HEK293 (cell line): ENCODE results near the gene KIRREL3.

Experiments used
- CTCF ChIA-PET: fragments of 350-600 bp; formaldehyde crosslinking; extraction: SDS; loops from one replicate; lab custom pipeline; 2021; ENCODE audit warnings: antibody characterized with exemption; lab: Yijun Ruan, JAX
- POLR2A ChIA-PET: fragments of 300-600 bp; formaldehyde crosslinking; extraction: SDS; loops from one replicate; lab custom pipeline; 2020; ENCODE audit warnings: antibody characterized with exemption, inconsistent platforms; lab: Yijun Ruan, JAX
- H3K27ac ChIP-seq: fragments of 200-500 bp; sonication (Bioruptor generic); 2 replicates; pipeline ENCODE4 v1.5.1; 2014; ENCODE audit warnings: low read depth, low read length, control low read depth, inconsistent platforms; ENCODE audit errors: extremely low read depth
- H3K36me3 ChIP-seq, 2 experiments: fragments of 200-500 bp in 1 of 2; sonication (Bioruptor generic) in 1 of 2; 1 replicate in 1 of 2; 2 replicates in 1 of 2; pipeline ENCODE4 v1.5.1; 2014 to 2017; ENCODE audit warnings: inconsistent platforms in 2 of 2, low read length in 2 of 2; ENCODE audit not compliant: control insufficient read depth in 2 of 2, insufficient read depth in 1 of 2
- H3K4me1 ChIP-seq: fragments of 200-500 bp; sonication (Bioruptor generic); 2 replicates; pipeline ENCODE4 v1.5.1; 2014; ENCODE audit warnings: mild to moderate bottlenecking, low read length, inconsistent platforms; ENCODE audit not compliant: control insufficient read depth, insufficient read depth
- H3K4me3 ChIP-seq: 2 replicates; pipeline ENCODE4 v1.5.1; 2011; ENCODE audit warnings: low read depth, mild to moderate bottlenecking, control low read depth, low read length, moderate library complexity
- H3K9me3 ChIP-seq: fragments of 200-500 bp; sonication (Bioruptor generic); 2 replicates; pipeline ENCODE4 v1.5.1; 2014; ENCODE audit warnings: low read depth, low read length, inconsistent platforms; ENCODE audit not compliant: control insufficient read depth, insufficient read depth
- IKZF3 ChIP-seq: fragments of 450-650 bp; IDR thresholded peaks from 2 replicates; pipeline ENCODE4 v1.5.0; 2018; ENCODE audit warnings: missing biosample characterization, mild to moderate bottlenecking, missing genetic modification characterization, moderate library complexity
- KLF7 ChIP-seq: fragments of 450-650 bp; formaldehyde crosslinking; IDR thresholded peaks from 2 replicates; pipeline ENCODE4 v1.5.1; 2016; ENCODE audit warnings: missing biosample characterization, missing genetic modification characterization, borderline replicate concordance
- OVOL3 ChIP-seq: fragments of 450-650 bp; formaldehyde crosslinking; IDR thresholded peaks from 2 replicates; pipeline ENCODE4 v1.5.1; 2016; ENCODE audit warnings: missing biosample characterization, missing genetic modification characterization
- PATZ1 ChIP-seq: fragments of 450-650 bp; formaldehyde crosslinking; IDR thresholded peaks from 2 replicates; pipeline ENCODE4 v1.5.1; 2016; ENCODE audit warnings: missing biosample characterization, missing genetic modification characterization
- REST ChIP-seq: fragments of 450-650 bp; formaldehyde crosslinking; IDR thresholded peaks from 2 replicates; pipeline ENCODE4 v1.5.1; 2016; ENCODE audit warnings: missing biosample characterization, missing genetic modification characterization
- SALL2 ChIP-seq: fragments of 450-650 bp; formaldehyde crosslinking; IDR thresholded peaks from 2 replicates; pipeline ENCODE4 v1.5.0; 2017; ENCODE audit warnings: missing biosample characterization, mild to moderate bottlenecking, missing genetic modification characterization, borderline replicate concordance
- ZNF132 ChIP-seq: fragments of 450-650 bp; formaldehyde crosslinking; IDR thresholded peaks from 2 replicates; pipeline ENCODE4 v1.5.1; 2017; ENCODE audit warnings: missing biosample characterization, missing genetic modification characterization, borderline replicate concordance
- ZNF174 ChIP-seq: fragments of 450-650 bp; formaldehyde crosslinking; IDR thresholded peaks from 2 replicates; pipeline ENCODE4 v1.5.0; 2017; ENCODE audit warnings: missing biosample characterization, mild to moderate bottlenecking, missing genetic modification characterization
- ZNF23 ChIP-seq: fragments of 450-650 bp; formaldehyde crosslinking; IDR thresholded peaks from 2 replicates; pipeline ENCODE4 v1.5.1; 2016; ENCODE audit warnings: missing biosample characterization, missing genetic modification characterization, borderline replicate concordance
- ZNF274 ChIP-seq, 2 experiments: fragments of 200-500 bp in 1 of 2; fragments of 450-650 bp in 1 of 2; sonication (Bioruptor generic) in 1 of 2; formaldehyde crosslinking in 1 of 2; IDR thresholded peaks; 2 replicates each; pipeline versions ENCODE4 v1.5.1 to v1.6.1; 2014 to 2016; ENCODE audit warnings: borderline replicate concordance in 1 of 2, inconsistent platforms in 1 of 2, low read length in 1 of 2, missing biosample characterization in 1 of 2, missing genetic modification characterization in 1 of 2
- ZNF404 ChIP-seq: fragments of 450-650 bp; formaldehyde crosslinking; IDR thresholded peaks from 2 replicates; pipeline ENCODE4 v1.5.1; 2017; ENCODE audit warnings: missing biosample characterization, missing genetic modification characterization
- ZNF501 ChIP-seq: fragments of 450-650 bp; formaldehyde crosslinking; IDR thresholded peaks from 2 replicates; pipeline ENCODE4 v1.5.1; 2016; ENCODE audit warnings: missing biosample characterization, missing genetic modification characterization
- ZNF518A ChIP-seq: fragments of 450-650 bp; formaldehyde crosslinking; conservative IDR thresholded peaks from 2 replicates; pipeline ENCODE4 v1.5.1; 2016; ENCODE audit warnings: low read depth, missing biosample characterization, missing genetic modification characterization
- ZNF561 ChIP-seq: fragments of 450-650 bp; IDR thresholded peaks from 2 replicates; pipeline ENCODE4 v1.5.1; 2018; ENCODE audit warnings: missing biosample characterization, missing genetic modification characterization, borderline replicate concordance
- ZNF571 ChIP-seq: fragments of 450-650 bp; formaldehyde crosslinking; IDR thresholded peaks from 2 replicates; pipeline ENCODE4 v1.5.0; 2017; ENCODE audit warnings: missing biosample characterization, missing genetic modification characterization
- ZNF621 ChIP-seq: fragments of 450-650 bp; formaldehyde crosslinking; IDR thresholded peaks from 2 replicates; pipeline ENCODE4 v1.5.1; 2017; ENCODE audit warnings: missing biosample characterization, missing genetic modification characterization
- ZNF624 ChIP-seq: fragments of 450-650 bp; formaldehyde crosslinking; IDR thresholded peaks from 2 replicates; pipeline ENCODE4 v1.5.1; 2017; ENCODE audit warnings: missing biosample characterization, missing genetic modification characterization
- ZNF626 ChIP-seq: fragments of 450-650 bp; sonication (Bioruptor Pico); formaldehyde crosslinking; IDR thresholded peaks from 2 replicates; pipeline ENCODE4 v1.5.1; 2018; ENCODE audit warnings: missing biosample characterization, missing genetic modification characterization, inconsistent platforms
- ZNF768 ChIP-seq: fragments of 450-650 bp; formaldehyde crosslinking; IDR thresholded peaks from 2 replicates; pipeline ENCODE4 v1.5.1; 2018; ENCODE audit warnings: missing biosample characterization, mild to moderate bottlenecking, missing genetic modification characterization
- ZSCAN23 ChIP-seq: fragments of 450-650 bp; formaldehyde crosslinking; IDR thresholded peaks from 2 replicates; pipeline ENCODE4 v1.5.1; 2016; ENCODE audit warnings: missing biosample characterization, missing genetic modification characterization
- TF ChIP-seq, protein P1 (sequence below): fragments of 450-650 bp; formaldehyde crosslinking; IDR thresholded peaks from 2 replicates; pipeline ENCODE4 v1.5.1; 2016; ENCODE audit warnings: missing biosample characterization, missing genetic modification characterization

KIRREL3 gene

GRCh38 chr11:126634963-126635362 is 365.6 kb downstream of the KIRREL3 start:
- H3K4me3 ChIP-seq: no peak overlapping the region
- 0 out of 2 replicates have a peak, but pooled peaks have one; percentile 21 for TF ChIP-seq REST (tag by site-specific recombination)
- TF ChIP-seq ZNF404 (tag by site-specific recombination): no peak
- TF ChIP-seq, all 188 proteins: peak for 1
- Histone ChIP-seq H3K9me3 (no peaks in the 10 kb centered on the region), H3K27ac (no peak overlapping the region), H3K36me3 (no peaks in the 10 kb centered on the region), H3K4me1 (no peaks in the 10 kb centered on the region)
- POLR2A ChIA-PET: no interaction called here
- CTCF ChIA-PET: interaction anchor here (0.6 kb wide), 1 partner anchor 1813 kb away, joined by 3 read pairs; no protein-coding TSS in a partner anchor

GRCh38 chr11:126633330-126633729 is 367.2 kb downstream of the KIRREL3 start:
- H3K4me3 ChIP-seq: no peak overlapping the region
- ChIA-PET POLR2A (no interaction called here), CTCF (no interaction called here)
- H3K27ac ChIP-seq: no peak overlapping the region
- no peaks in the 10 kb centered on the region for H3K36me3 ChIP-seq
- no peaks in the 10 kb centered on the region for H3K9me3 ChIP-seq
- TF ChIP-seq ZNF571 (tag by site-specific recombination): no peak
- no peak for TF ChIP-seq KLF7 (tag by site-specific recombination)
- TF ChIP-seq PATZ1 (tag by site-specific recombination): no peak
- no peak for TF ChIP-seq ZNF274 (IDR thresholded peaks at IDR 0.05; ENCODE audit: low read length)
- no peak for TF ChIP-seq ZNF274 (tag by site-specific recombination; IDR thresholded peaks at IDR 0.05; ENCODE audit: borderline replicate concordance)
- no peak for TF ChIP-seq ZSCAN23 (tag by site-specific recombination)
- TF ChIP-seq OVOL3 (tag by site-specific recombination): no peak
- TF ChIP-seq ZNF174: no peak
- TF ChIP-seq ZNF624 (tag by site-specific recombination): no peak
- no peak for TF ChIP-seq ZNF518A (tag by site-specific recombination)
- no peak for TF ChIP-seq ZNF768
- no peak for TF ChIP-seq ZNF23 (tag by site-specific recombination)
- TF ChIP-seq ZNF132 (tag by site-specific recombination): no peak
- TF ChIP-seq, protein P1, sequence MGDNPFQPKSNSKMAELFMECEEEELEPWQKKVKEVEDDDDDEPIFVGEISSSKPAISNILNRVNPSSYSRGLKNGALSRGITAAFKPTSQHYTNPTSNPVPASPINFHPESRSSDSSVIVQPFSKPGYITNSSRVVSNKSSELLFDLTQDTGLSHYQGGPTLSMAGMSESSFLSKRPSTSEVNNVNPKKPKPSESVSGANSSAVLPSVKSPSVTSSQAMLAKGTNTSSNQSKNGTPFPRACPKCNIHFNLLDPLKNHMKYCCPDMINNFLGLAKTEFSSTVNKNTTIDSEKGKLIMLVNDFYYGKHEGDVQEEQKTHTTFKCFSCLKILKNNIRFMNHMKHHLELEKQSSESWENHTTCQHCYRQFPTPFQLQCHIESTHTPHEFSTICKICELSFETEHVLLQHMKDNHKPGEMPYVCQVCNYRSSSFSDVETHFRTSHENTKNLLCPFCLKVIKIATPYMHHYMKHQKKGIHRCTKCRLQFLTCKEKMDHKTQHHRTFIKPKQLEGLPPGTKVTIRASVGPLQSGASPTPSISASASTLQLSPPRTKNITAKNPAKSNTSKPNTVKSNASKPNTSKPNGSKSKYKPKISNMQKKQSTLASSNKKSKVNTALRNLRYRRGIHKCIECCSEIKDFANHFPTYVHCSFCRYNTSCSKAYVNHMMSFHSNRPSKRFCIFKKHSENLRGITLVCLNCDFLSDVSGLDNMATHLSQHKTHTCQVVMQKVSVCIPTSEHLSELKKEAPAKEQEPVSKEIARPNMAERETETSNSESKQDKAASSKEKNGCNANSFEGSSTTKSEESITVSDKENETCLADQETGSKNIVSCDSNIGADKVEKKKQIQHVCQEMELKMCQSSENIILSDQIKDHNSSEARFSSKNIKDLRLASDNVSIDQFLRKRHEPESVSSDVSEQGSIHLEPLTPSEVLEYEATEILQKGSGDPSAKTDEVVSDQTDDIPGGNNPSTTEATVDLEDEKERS (tag by site-specific recombination): no peak
- TF ChIP-seq ZNF626 (tag by site-specific recombination): no peak
- TF ChIP-seq ZNF501 (tag by site-specific recombination): no peak
- TF ChIP-seq SALL2: no peak
- no peak for TF ChIP-seq ZNF621 (tag by site-specific recombination)
- no peak for TF ChIP-seq IKZF3 (tag by site-specific recombination)
- no peak for TF ChIP-seq ZNF561
- H3K4me1 ChIP-seq: no peaks in the 10 kb centered on the region
